Measurements from ENCODE around the gene GDNF.

DNA sequence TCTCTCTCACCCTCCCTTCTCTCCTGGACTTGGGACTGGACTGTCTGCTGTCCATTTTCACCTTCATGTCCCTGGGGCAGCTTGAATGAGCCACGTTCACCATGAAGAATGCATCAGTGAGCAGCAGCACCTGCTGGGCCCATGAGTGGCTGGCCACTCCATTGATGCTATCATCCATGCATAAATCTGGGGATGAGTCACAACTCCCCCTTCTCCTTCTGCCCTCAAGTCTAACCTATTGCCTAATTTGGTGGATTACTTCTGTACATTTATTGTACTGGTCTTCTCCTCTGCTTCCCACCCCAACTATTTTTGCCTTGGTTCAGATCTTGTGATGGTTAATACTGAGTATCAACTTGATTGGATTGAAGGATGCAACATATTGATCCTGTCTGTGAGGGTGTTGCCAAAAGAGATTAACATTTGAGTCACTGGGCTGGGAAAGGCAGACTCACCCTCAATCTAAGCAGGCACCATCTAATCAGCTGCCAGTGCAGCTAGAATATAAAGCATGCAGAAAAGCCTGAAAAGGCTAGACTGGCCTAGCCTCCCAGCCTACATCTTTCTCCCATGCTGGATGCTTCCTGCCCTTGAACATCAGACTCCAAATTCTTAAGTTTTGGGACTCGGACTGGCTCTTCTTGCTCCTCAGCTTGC lies 46.7 kb downstream of the GDNF start:
- TF ChIP-seq, protein P1, sequence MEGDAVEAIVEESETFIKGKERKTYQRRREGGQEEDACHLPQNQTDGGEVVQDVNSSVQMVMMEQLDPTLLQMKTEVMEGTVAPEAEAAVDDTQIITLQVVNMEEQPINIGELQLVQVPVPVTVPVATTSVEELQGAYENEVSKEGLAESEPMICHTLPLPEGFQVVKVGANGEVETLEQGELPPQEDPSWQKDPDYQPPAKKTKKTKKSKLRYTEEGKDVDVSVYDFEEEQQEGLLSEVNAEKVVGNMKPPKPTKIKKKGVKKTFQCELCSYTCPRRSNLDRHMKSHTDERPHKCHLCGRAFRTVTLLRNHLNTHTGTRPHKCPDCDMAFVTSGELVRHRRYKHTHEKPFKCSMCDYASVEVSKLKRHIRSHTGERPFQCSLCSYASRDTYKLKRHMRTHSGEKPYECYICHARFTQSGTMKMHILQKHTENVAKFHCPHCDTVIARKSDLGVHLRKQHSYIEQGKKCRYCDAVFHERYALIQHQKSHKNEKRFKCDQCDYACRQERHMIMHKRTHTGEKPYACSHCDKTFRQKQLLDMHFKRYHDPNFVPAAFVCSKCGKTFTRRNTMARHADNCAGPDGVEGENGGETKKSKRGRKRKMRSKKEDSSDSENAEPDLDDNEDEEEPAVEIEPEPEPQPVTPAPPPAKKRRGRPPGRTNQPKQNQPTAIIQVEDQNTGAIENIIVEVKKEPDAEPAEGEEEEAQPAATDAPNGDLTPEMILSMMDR (IDR thresholded peaks at IDR 0.05) = no peak
- no peak for TF ChIP-seq POLR2A (IDR thresholded peaks at IDR 0.05)

Data from lower leg skin (tissue), 3 donors.